SK-N-MC (cell line): ENCODE data around the gene ABLIM2.

Experiments
- EZH2 ChIP-seq: fragments of 200-600 bp; sonication (generic); IDR thresholded peaks from one replicate; pipeline ENCODE4 v1.6.1; 2017; ENCODE audit warnings: antibody characterized with exemption
- POLR2AphosphoS5 ChIP-seq: IDR thresholded peaks from 2 replicates; pipeline ENCODE4 v1.6.1; 2012; ENCODE audit warnings: mild to moderate bottlenecking, low read depth, low read length, borderline replicate concordance

DNA sequence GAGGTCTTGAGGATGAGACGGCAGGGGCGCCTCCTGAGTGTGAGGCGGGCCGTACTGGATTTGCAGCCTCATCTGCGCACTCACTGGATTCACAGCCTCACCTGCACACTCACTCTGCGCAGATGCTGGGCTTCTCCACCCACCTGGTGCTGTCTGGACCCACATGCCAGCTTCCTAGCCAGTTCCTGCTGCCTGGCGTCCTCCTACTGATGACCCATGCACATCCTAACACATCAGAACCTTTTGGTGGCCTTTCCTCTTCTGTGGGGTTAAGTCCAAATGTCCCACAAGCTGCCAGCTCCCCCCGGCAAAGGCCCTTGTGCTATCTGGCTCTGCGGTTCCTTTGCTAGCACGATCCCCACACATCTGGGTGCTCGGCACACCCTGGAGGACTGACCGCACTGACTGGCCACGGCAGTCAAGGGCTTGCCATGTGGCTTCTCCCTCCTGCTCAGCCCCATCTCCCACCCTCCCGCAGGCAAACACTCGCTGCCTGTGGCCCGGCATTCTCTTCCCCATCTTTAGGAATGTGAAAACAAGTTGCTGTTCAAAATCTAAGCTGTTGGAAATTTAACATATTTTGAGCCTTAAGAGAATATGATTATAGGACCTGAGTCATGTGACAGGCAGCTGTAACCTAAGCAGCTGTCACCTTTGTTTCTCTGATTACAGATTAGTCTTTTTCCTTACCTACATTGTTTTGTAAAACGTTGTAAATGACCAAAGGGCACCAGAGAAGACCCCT, 179.5 kb downstream of the ABLIM2 start:
- no peak for TF ChIP-seq POLR2AphosphoS5
- no peak for TF ChIP-seq EZH2
